GM23338 (cell line): ENCODE measurements around the gene SSTR5. TPM values are rescaled to one million over a fixed set of nuclear protein-coding genes. Genes with fewer than 3 reads are reported as not detected.

Source experiments
- ATAC-seq: fragments of 200-7000 bp; cut with Tn5 transposase; 3 replicates; pipeline ENCODE4 v1.9.1; 2020
- DNase-seq: peaks from one replicate; pipeline ENCODE4 v3.0.0-alpha.2; 2015; ENCODE audit warnings: low spot score
- H2AFZ ChIP-seq: fragments of 200-600 bp; sonication (generic); 2 replicates; pipeline ENCODE4 v1.8.0; 2016; ENCODE audit warnings: antibody characterized with exemption, mild to moderate bottlenecking, moderate library complexity
- H3F3A ChIP-seq: fragments of 200-600 bp; sonication (generic); replicated peaks from 2 replicates; pipeline ENCODE4 v1.8.0; 2017; ENCODE audit warnings: antibody characterized with exemption, mixed run types, low read depth
- H3K27ac ChIP-seq: fragments of 200-600 bp; sonication (generic); 2 replicates; pipeline ENCODE4 v1.6.1; 2016; ENCODE audit warnings: low read depth
- H3K27me3 ChIP-seq: fragments of 200-600 bp; sonication (generic); 2 replicates; pipeline ENCODE4 v1.8.0; 2016; ENCODE audit warnings: mild to moderate bottlenecking, mixed run types, moderate library complexity; ENCODE audit not compliant: insufficient read depth
- H3K36me3 ChIP-seq: fragments of 200-600 bp; sonication (generic); 2 replicates; pipeline ENCODE4 v1.8.0; 2016; ENCODE audit warnings: mild to moderate bottlenecking; ENCODE audit not compliant: insufficient read depth
- H3K4me1 ChIP-seq: fragments of 200-600 bp; sonication (generic); 2 replicates; pipeline ENCODE4 v1.8.0; 2016; ENCODE audit warnings: mild to moderate bottlenecking, moderate library complexity; ENCODE audit not compliant: insufficient read depth
- H3K4me2 ChIP-seq: fragments of 200-600 bp; sonication (generic); 2 replicates; pipeline ENCODE4 v1.7.1; 2017; ENCODE audit warnings: mixed run types
- H3K4me3 ChIP-seq: fragments of 200-600 bp; sonication (generic); 2 replicates; pipeline ENCODE4 v1.6.1; 2016; ENCODE audit warnings: mixed run types
- H3K79me2 ChIP-seq: fragments of 200-600 bp; sonication (generic); replicated peaks from 2 replicates; pipeline ENCODE4 v1.8.0; 2017; ENCODE audit warnings: mild to moderate bottlenecking; ENCODE audit not compliant: insufficient read depth
- H3K9me2 ChIP-seq: fragments of 200-600 bp; sonication (generic); 2 replicates; pipeline ENCODE4 v1.8.0; 2017; ENCODE audit not compliant: insufficient read depth
- H4K20me1 ChIP-seq: fragments of 200-600 bp; sonication (generic); replicated peaks from 2 replicates; pipeline ENCODE4 v1.8.0; 2017; ENCODE audit warnings: mild to moderate bottlenecking; ENCODE audit not compliant: insufficient read depth
- H3K27ac Mint-ChIP-seq: 2 replicates; pipeline ENCODE4 v1.8.0; 2020; ENCODE audit warnings: inconsistent platforms, mild to moderate bottlenecking, moderate library complexity, mixed read lengths
- H3K27me3 Mint-ChIP-seq: 3 replicates; pipeline ENCODE4 v1.8.0; 2022; ENCODE audit warnings: low read depth, mild to moderate bottlenecking, moderate library complexity, mixed read lengths, inconsistent platforms; ENCODE audit not compliant: insufficient read depth, poor library complexity
- H3K36me3 Mint-ChIP-seq: 3 replicates; pipeline ENCODE4 v1.8.0; 2021; ENCODE audit warnings: low read depth, mild to moderate bottlenecking, inconsistent platforms, moderate library complexity, mixed read lengths
- H3K4me1 Mint-ChIP-seq: 3 replicates; pipeline ENCODE4 v1.8.0; 2020; ENCODE audit warnings: mild to moderate bottlenecking, inconsistent platforms, mixed read lengths
- H3K4me3 Mint-ChIP-seq: 3 replicates; pipeline ENCODE4 v1.8.0; 2021; ENCODE audit warnings: moderate library complexity, mild to moderate bottlenecking, inconsistent platforms, mixed read lengths
- H3K9me3 Mint-ChIP-seq: 3 replicates; pipeline ENCODE4 v1.8.0; 2020; ENCODE audit warnings: moderate library complexity, mild to moderate bottlenecking, inconsistent platforms, mixed read lengths
- CREB1 ChIP-seq: fragments of 250-450 bp; sonication (Bioruptor Pico); IDR thresholded peaks from 2 replicates; pipeline ENCODE4 v1.5.0; 2020; ENCODE audit warnings: low read depth, mild to moderate bottlenecking, moderate library complexity
- EZH2phosphoT487 ChIP-seq: fragments of 200-600 bp; sonication (generic); IDR thresholded peaks from one replicate; pipeline ENCODE4 v1.8.1; 2018; ENCODE audit warnings: antibody characterized with exemption; ENCODE audit not compliant: unreplicated experiment
- NANOG ChIP-seq: IDR thresholded peaks from 2 replicates; pipeline ENCODE4 v1.6.1; 2016; ENCODE audit warnings: antibody characterized with exemption, borderline replicate concordance
- POLR2AphosphoS5 ChIP-seq: IDR thresholded peaks from 2 replicates; pipeline ENCODE4 v1.6.1; 2016; ENCODE audit warnings: antibody characterized with exemption, low read depth
- polyA plus RNA-seq: library from polyadenylated mRNA; unstranded; fragments of >200 nt; fragmentation: Nextera tagmentation; extraction: Ambion mirVana; gene quantifications from 2 replicates; pipeline ENCODE4 v1.2.1, GENCODE V29; 2016
- total RNA-seq: library from RNA; depleted of rRNA; stranded (reverse); fragments of >200 nt; shearing (Covaris generic); gene quantifications from 2 replicates; pipeline ENCODE4 v1.2.3, GENCODE V29; 2014
- TF ChIP-seq, protein P1 (sequence below): fragments of 250-450 bp; sonication (Bioruptor Pico); IDR thresholded peaks from 2 replicates; pipeline ENCODE4 v1.5.0; 2020; ENCODE audit warnings: mild to moderate bottlenecking, moderate library complexity
- TF ChIP-seq, protein P2 (sequence below): IDR thresholded peaks from 2 replicates; pipeline ENCODE4 v1.6.1; 2016; ENCODE audit warnings: antibody characterized with exemption
- TF ChIP-seq, protein P3 (sequence below): IDR thresholded peaks from one replicate; pipeline ENCODE4 v1.6.1; 2018; ENCODE audit warnings: antibody characterized with exemption; ENCODE audit not compliant: unreplicated experiment
- TF ChIP-seq, protein P4 (sequence below), 2 experiments: fragments of 200-600 bp in 1 of 2; sonication (generic) in 1 of 2; conservative IDR thresholded peaks; 2 replicates each; pipeline versions ENCODE4 v1.5.1 to v1.6.1; 2016 to 2017; ENCODE audit warnings: antibody characterized with exemption in 2 of 2, low read depth in 2 of 2, mild to moderate bottlenecking in 2 of 2, moderate library complexity in 1 of 2

SSTR5 gene
- total and polyA plus RNA-seq, 2 experiments from 2014 or later = 0.60 to 1.0 TPM

DNA sequence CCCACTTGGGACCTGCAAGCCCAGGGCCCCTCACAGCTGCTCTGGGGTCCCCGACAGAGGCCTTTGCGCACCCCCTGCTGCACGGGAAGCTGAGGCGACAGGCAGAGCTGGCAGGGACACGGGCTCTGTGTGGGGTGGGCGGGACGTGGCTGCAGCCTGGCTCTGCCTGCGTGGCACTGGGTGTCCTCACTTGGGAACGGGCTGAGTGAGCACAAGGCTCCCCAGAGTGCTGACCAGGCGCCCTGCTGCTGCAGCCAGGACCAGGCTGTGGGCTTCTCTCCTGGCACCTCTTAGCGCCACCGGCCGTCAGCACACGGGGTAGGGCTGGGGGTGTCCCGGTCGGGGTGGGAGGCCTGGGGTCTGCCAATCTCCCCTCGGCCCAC, 16.9 kb downstream of the SSTR5 start:
- Histone ChIP-seq H3K27me3 (no peaks in the 10 kb centered on the region), H3K79me2 (no peaks in the 10 kb centered on the region), H3K4me2 (no peak overlapping the region), H3K27ac (no peak overlapping the region), H3K4me3 (no peak overlapping the region), H3F3A (no peaks in the 10 kb centered on the region), H4K20me1 (no peaks in the 10 kb centered on the region), H3K4me1 (no peaks in the 10 kb centered on the region), H3K9me2 (no peaks in the 10 kb centered on the region), H2AFZ (no peak overlapping the region), H3K36me3 (no peaks in the 10 kb centered on the region)
- DNase-seq = no peak
- Mint-ChIP-seq H3K4me1 (no peaks in the 10 kb centered on the region), H3K27me3 (peaks cover 14% of the 10 kb centered on the region), H3K9me3 (peaks cover 23% of the 10 kb centered on the region), H3K36me3 (peaks cover 7% of the 10 kb centered on the region), H3K4me3 (no peak overlapping the region), H3K27ac (no peak overlapping the region)
- TF ChIP-seq CREB1 (CRISPR knock-in tag) (no peak), EZH2phosphoT487 (no peak), POLR2AphosphoS5 (no peak), NANOG (no peak)
- TF ChIP-seq, protein P1, sequence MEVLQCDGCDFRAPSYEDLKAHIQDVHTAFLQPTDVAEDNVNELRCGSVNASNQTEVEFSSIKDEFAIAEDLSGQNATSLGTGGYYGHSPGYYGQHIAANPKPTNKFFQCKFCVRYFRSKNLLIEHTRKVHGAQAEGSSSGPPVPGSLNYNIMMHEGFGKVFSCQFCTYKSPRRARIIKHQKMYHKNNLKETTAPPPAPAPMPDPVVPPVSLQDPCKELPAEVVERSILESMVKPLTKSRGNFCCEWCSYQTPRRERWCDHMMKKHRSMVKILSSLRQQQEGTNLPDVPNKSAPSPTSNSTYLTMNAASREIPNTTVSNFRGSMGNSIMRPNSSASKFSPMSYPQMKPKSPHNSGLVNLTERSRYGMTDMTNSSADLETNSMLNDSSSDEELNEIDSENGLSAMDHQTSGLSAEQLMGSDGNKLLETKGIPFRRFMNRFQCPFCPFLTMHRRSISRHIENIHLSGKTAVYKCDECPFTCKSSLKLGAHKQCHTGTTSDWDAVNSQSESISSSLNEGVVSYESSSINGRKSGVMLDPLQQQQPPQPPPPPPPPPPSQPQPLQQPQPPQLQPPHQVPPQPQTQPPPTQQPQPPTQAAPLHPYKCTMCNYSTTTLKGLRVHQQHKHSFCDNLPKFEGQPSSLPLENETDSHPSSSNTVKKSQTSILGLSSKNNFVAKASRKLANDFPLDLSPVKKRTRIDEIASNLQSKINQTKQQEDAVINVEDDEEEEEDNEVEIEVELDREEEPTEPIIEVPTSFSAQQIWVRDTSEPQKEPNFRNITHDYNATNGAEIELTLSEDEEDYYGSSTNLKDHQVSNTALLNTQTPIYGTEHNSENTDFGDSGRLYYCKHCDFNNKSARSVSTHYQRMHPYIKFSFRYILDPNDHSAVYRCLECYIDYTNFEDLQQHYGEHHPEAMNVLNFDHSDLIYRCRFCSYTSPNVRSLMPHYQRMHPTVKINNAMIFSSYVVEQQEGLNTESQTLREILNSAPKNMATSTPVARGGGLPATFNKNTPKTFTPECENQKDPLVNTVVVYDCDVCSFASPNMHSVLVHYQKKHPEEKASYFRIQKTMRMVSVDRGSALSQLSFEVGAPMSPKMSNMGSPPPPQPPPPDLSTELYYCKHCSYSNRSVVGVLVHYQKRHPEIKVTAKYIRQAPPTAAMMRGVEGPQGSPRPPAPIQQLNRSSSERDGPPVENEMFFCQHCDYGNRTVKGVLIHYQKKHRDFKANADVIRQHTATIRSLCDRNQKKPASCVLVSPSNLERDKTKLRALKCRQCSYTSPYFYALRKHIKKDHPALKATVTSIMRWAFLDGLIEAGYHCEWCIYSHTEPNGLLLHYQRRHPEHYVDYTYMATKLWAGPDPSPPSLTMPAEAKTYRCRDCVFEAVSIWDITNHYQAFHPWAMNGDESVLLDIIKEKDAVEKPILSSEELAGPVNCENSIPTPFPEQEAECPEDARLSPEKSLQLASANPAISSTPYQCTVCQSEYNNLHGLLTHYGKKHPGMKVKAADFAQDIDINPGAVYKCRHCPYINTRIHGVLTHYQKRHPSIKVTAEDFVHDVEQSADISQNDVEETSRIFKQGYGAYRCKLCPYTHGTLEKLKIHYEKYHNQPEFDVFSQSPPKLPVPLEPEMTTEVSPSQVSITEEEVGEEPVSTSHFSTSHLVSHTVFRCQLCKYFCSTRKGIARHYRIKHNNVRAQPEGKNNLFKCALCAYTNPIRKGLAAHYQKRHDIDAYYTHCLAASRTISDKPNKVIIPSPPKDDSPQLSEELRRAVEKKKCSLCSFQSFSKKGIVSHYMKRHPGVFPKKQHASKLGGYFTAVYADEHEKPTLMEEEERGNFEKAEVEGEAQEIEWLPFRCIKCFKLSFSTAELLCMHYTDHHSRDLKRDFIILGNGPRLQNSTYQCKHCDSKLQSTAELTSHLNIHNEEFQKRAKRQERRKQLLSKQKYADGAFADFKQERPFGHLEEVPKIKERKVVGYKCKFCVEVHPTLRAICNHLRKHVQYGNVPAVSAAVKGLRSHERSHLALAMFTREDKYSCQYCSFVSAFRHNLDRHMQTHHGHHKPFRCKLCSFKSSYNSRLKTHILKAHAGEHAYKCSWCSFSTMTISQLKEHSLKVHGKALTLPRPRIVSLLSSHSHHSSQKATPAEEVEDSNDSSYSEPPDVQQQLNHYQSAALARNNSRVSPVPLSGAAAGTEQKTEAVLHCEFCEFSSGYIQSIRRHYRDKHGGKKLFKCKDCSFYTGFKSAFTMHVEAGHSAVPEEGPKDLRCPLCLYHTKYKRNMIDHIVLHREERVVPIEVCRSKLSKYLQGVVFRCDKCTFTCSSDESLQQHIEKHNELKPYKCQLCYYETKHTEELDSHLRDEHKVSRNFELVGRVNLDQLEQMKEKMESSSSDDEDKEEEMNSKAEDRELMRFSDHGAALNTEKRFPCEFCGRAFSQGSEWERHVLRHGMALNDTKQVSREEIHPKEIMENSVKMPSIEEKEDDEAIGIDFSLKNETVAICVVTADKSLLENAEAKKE (CRISPR knock-in tag) = no peak
- TF ChIP-seq, protein P2, sequence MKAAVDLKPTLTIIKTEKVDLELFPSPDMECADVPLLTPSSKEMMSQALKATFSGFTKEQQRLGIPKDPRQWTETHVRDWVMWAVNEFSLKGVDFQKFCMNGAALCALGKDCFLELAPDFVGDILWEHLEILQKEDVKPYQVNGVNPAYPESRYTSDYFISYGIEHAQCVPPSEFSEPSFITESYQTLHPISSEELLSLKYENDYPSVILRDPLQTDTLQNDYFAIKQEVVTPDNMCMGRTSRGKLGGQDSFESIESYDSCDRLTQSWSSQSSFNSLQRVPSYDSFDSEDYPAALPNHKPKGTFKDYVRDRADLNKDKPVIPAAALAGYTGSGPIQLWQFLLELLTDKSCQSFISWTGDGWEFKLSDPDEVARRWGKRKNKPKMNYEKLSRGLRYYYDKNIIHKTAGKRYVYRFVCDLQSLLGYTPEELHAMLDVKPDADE = no peak
- TF ChIP-seq, protein P3, sequence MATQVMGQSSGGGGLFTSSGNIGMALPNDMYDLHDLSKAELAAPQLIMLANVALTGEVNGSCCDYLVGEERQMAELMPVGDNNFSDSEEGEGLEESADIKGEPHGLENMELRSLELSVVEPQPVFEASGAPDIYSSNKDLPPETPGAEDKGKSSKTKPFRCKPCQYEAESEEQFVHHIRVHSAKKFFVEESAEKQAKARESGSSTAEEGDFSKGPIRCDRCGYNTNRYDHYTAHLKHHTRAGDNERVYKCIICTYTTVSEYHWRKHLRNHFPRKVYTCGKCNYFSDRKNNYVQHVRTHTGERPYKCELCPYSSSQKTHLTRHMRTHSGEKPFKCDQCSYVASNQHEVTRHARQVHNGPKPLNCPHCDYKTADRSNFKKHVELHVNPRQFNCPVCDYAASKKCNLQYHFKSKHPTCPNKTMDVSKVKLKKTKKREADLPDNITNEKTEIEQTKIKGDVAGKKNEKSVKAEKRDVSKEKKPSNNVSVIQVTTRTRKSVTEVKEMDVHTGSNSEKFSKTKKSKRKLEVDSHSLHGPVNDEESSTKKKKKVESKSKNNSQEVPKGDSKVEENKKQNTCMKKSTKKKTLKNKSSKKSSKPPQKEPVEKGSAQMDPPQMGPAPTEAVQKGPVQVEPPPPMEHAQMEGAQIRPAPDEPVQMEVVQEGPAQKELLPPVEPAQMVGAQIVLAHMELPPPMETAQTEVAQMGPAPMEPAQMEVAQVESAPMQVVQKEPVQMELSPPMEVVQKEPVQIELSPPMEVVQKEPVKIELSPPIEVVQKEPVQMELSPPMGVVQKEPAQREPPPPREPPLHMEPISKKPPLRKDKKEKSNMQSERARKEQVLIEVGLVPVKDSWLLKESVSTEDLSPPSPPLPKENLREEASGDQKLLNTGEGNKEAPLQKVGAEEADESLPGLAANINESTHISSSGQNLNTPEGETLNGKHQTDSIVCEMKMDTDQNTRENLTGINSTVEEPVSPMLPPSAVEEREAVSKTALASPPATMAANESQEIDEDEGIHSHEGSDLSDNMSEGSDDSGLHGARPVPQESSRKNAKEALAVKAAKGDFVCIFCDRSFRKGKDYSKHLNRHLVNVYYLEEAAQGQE = no peak
- TF ChIP-seq, protein P4, sequence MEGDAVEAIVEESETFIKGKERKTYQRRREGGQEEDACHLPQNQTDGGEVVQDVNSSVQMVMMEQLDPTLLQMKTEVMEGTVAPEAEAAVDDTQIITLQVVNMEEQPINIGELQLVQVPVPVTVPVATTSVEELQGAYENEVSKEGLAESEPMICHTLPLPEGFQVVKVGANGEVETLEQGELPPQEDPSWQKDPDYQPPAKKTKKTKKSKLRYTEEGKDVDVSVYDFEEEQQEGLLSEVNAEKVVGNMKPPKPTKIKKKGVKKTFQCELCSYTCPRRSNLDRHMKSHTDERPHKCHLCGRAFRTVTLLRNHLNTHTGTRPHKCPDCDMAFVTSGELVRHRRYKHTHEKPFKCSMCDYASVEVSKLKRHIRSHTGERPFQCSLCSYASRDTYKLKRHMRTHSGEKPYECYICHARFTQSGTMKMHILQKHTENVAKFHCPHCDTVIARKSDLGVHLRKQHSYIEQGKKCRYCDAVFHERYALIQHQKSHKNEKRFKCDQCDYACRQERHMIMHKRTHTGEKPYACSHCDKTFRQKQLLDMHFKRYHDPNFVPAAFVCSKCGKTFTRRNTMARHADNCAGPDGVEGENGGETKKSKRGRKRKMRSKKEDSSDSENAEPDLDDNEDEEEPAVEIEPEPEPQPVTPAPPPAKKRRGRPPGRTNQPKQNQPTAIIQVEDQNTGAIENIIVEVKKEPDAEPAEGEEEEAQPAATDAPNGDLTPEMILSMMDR (conservative IDR thresholded peaks at IDR 0.05; ENCODE audit: low read depth in 2 of 2) = no peak
- no peak for ATAC-seq
